GM11168 (cell line): ENCODE measurements around the gene RSPO4.

Experiments
- in situ Hi-C: fragments of 300-500 bp; cut with MboI; formaldehyde crosslinking; loops from one replicate; pipeline ENCODE4 v1.12.0; 2022; ENCODE audit warnings: low sequenced_read_pairs; ENCODE audit not compliant: unreplicated experiment

The RSPO4 gene

GRCh38 chr20:972256-972655 is 29.9 kb downstream of the RSPO4 start:
- in situ Hi-C loops: no loop called here

GRCh38 chr20:971346-971745 is 30.8 kb downstream of the RSPO4 start:
- in situ Hi-C loops: no loop called here

- in situ Hi-C loops: no loop called here
Observed at GRCh38 chr20:969868-970267, 32.2 kb downstream of the RSPO4 start.

- in situ Hi-C loops: no loop called here
Observed at GRCh38 chr20:967796-968742, 34.0 kb downstream of the RSPO4 start.

- in situ Hi-C loops: no loop called here
Observed at GRCh38 chr20:965956-966355, 36.2 kb downstream of the RSPO4 start.

- in situ Hi-C loops: no loop called here
Observed at GRCh38 chr20:963795-964194, 38.3 kb downstream of the RSPO4 start.

- in situ Hi-C loops: no loop called here
Observed at GRCh38 chr20:962683-963082, 39.4 kb downstream of the RSPO4 start.

- in situ Hi-C loops: no loop called here
Observed at GRCh38 chr20:962223-962622, 39.9 kb downstream of the RSPO4 start.

- in situ Hi-C loops: no loop called here
Observed at GRCh38 chr20:961768-962167, 40.3 kb downstream of the RSPO4 start.

- in situ Hi-C loops: no loop called here
Observed at GRCh38 chr20:959996-960615, 42.0 kb downstream of the RSPO4 start.

GRCh38 chr20:958936-959815 is 42.9 kb downstream of the RSPO4 start:
- in situ Hi-C loops: no loop called here

- in situ Hi-C loops: no loop called here
Observed at GRCh38 chr20:957544-957943, 44.6 kb downstream of the RSPO4 start.

GRCh38 chr20:956330-956951 is 45.7 kb downstream of the RSPO4 start:
- in situ Hi-C loops: no loop called here

GRCh38 chr20:955656-956055 is 46.5 kb downstream of the RSPO4 start:
- in situ Hi-C loops: no loop called here

- in situ Hi-C loops: no loop called here
Observed at GRCh38 chr20:955111-955510, 47.0 kb downstream of the RSPO4 start.

- in situ Hi-C loops: loop anchor here (5.0 kb wide), 1 partner anchor 136 kb away; no protein-coding TSS in a partner anchor
Observed at GRCh38 chr20:953742-954141, 48.4 kb downstream of the RSPO4 start.

- in situ Hi-C loops: loop anchor here (5.0 kb wide), 1 partner anchor 135 kb away; no protein-coding TSS in a partner anchor
Observed at GRCh38 chr20:952196-952795, 49.8 kb downstream of the RSPO4 start.

- in situ Hi-C loops: loop anchor here (5.0 kb wide), 1 partner anchor 134 kb away; no protein-coding TSS in a partner anchor
Observed at GRCh38 chr20:951384-952169, 50.5 kb downstream of the RSPO4 start.

GRCh38 chr20:949717-950116 is 52.4 kb downstream of the RSPO4 start:
- in situ Hi-C loops: loop anchor here (5.0 kb wide), 1 partner anchor 132 kb away; no protein-coding TSS in a partner anchor
